HL-60 (cell line): ENCODE measurements around the gene NIPSNAP2.

Source experiments
- CTCF ChIP-seq: IDR thresholded peaks from one replicate; pipeline ENCODE4 v1.5.1; 2011; ENCODE audit warnings: low read length, control low read depth, inconsistent platforms; ENCODE audit not compliant: insufficient read depth
- GABPA ChIP-seq: IDR thresholded peaks from 2 replicates; pipeline ENCODE4 v1.6.1; 2012; ENCODE audit warnings: low read depth

DNA sequence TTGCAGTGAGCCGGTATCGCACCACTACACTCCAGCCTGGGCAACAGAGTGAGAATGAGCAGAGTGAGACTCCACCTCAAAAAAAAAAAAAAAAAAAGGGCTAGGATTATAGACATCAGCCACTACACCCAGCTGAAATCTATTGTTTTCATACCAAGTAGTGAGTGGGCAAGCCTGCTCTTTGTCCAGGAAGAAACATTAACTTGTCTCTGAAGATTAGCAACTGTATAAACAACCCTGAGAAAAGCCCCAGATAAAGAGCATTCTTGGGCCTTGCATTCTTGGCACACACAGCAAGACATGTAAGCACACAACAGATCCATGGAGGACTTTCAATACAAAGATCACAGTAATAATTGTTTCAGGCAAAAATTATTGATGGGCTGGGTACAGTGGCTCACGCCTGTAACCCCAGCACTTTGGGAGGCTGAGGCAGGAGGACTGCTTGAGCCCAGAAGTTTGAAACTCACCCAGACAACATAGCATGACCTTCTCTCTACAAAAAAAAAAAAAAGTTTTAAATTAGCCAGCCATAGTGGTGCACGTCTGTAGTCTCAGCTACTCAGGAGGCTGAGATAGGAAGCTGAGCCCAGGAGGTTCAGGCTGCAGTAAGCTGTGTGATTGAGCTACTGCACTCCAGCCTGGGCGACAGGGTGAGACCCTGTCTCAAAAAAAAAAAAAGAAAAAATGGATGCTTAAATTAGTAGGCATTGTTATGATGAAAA is 82.5 kb downstream of the NIPSNAP2 start:
- no peak for TF ChIP-seq CTCF
- TF ChIP-seq GABPA, result no peak
